ENCODE results near the gene PLPPR4.

GRCh38 chr1:99240621-99241020 lies 23.7 kb upstream of the PLPPR4 start:
- TF ChIP-seq CTCF (conservative IDR thresholded peaks at IDR 0.05; ENCODE audit: low read depth, low read length): no peak
- no peak for TF ChIP-seq EZH2 (IDR thresholded peaks at IDR 0.05; ENCODE audit: borderline replicate concordance, low read depth, low read length, poor library complexity, severe bottlenecking)
